ENCODE measurements around the gene UBL3.
A peak's percentile ranks its signal among the peaks of the same experiment; 100 is the strongest.

The UBL3 gene

GRCh38 chr13:29859971-29860370 is 9.6 kb upstream of the UBL3 start:
- no peak for DNase-seq (ENCODE audit: low read depth, low spot score)

GRCh38 chr13:29858667-29859066 is 8.2 kb upstream of the UBL3 start:
- DNase-seq (ENCODE audit: low read depth, low spot score), result no peak
- H3K4me3 ChIP-seq (ENCODE audit: low read length), result no peak overlapping the region

More at GRCh38 chr13:29859971-29860370, 9.6 kb upstream of the UBL3 start:
- H3K4me3 ChIP-seq (ENCODE audit: low read length), result no peak overlapping the region

GRCh38 chr13:29858231-29858630 is 7.8 kb upstream of the UBL3 start:
- no peak overlapping the region for H3K4me3 ChIP-seq (ENCODE audit: low read length)
- DNase-seq (ENCODE audit: low read depth, low spot score), result no peak

- DNase-seq (ENCODE audit: low read depth, low spot score), result no peak
- no peak overlapping the region for H3K4me3 ChIP-seq (ENCODE audit: low read length)
Observed at GRCh38 chr13:29857085-29857484, 6.7 kb upstream of the UBL3 start.

- no peak overlapping the region for H3K4me3 ChIP-seq (ENCODE audit: low read length)
- no peak for DNase-seq (ENCODE audit: low read depth, low spot score)
Observed at GRCh38 chr13:29856426-29856825, 6.0 kb upstream of the UBL3 start.

GRCh38 chr13:29855784-29856183 is 5.4 kb upstream of the UBL3 start:
- DNase-seq (ENCODE audit: low read depth, low spot score), result no peak
- H3K4me3 ChIP-seq (ENCODE audit: low read length), result no peak overlapping the region

- no peak for DNase-seq (ENCODE audit: low read depth, low spot score)
- no peak overlapping the region for H3K4me3 ChIP-seq (ENCODE audit: low read length)
Observed at GRCh38 chr13:29855009-29855408, 4.6 kb upstream of the UBL3 start.

- H3K4me3 ChIP-seq (ENCODE audit: low read length), result no peak overlapping the region
Observed at GRCh38 chr13:29853131-29853530, 2.7 kb upstream of the UBL3 start.

GRCh38 chr13:29852472-29853054 is 2.1 kb upstream of the UBL3 start:
- DNase-seq (ENCODE audit: low read depth, low spot score), result no peak
- H3K4me3 ChIP-seq (ENCODE audit: low read length), result no peak overlapping the region

More at GRCh38 chr13:29853131-29853530, 2.7 kb upstream of the UBL3 start:
- DNase-seq (ENCODE audit: low read depth, low spot score), result no peak

- peak overlapping the region; percentile 75 for H3K4me3 ChIP-seq (ENCODE audit: low read length)
- no peak for DNase-seq (ENCODE audit: low read depth, low spot score)
Observed at GRCh38 chr13:29849731-29850212, 645 bp downstream of the UBL3 start.

GRCh38 chr13:29849071-29849631 is 1.3 kb downstream of the UBL3 start:
- peak overlapping the region; percentile 75 for H3K4me3 ChIP-seq (ENCODE audit: low read length)
- no peak for DNase-seq (ENCODE audit: low read depth, low spot score)

- H3K4me3 ChIP-seq (ENCODE audit: low read length), result no peak overlapping the region
- DNase-seq (ENCODE audit: low read depth, low spot score), result no peak
Observed at GRCh38 chr13:29847501-29847983, 2.9 kb downstream of the UBL3 start.

GRCh38 chr13:29846475-29847256 is 3.8 kb downstream of the UBL3 start:
- H3K4me3 ChIP-seq (ENCODE audit: low read length), result no peak overlapping the region
- no peak for DNase-seq (ENCODE audit: low read depth, low spot score)

- no peak overlapping the region for H3K4me3 ChIP-seq (ENCODE audit: low read length)
- DNase-seq (ENCODE audit: low read depth, low spot score), result no peak
Observed at GRCh38 chr13:29845440-29846056, 4.9 kb downstream of the UBL3 start.

GRCh38 chr13:29844441-29844840 is 6.0 kb downstream of the UBL3 start:
- no peak overlapping the region for H3K4me3 ChIP-seq (ENCODE audit: low read length)
- DNase-seq (ENCODE audit: low read depth, low spot score), result no peak

- H3K4me3 ChIP-seq (ENCODE audit: low read length), result no peak overlapping the region
Observed at GRCh38 chr13:29840585-29840984, 9.8 kb downstream of the UBL3 start.

GRCh38 chr13:29835280-29836061 is 14.9 kb downstream of the UBL3 start:
- no peak overlapping the region for H3K4me3 ChIP-seq (ENCODE audit: low read length)
- DNase-seq (ENCODE audit: low read depth, low spot score), result no peak

More at GRCh38 chr13:29840585-29840984, 9.8 kb downstream of the UBL3 start:
- no peak for DNase-seq (ENCODE audit: low read depth, low spot score)

GRCh38 chr13:29832761-29833298 is 17.6 kb downstream of the UBL3 start:
- H3K4me3 ChIP-seq (ENCODE audit: low read length), result no peak overlapping the region
- DNase-seq (ENCODE audit: low read depth, low spot score), result no peak

- DNase-seq (ENCODE audit: low read depth, low spot score), result no peak
- H3K4me3 ChIP-seq (ENCODE audit: low read length), result no peak overlapping the region
Observed at GRCh38 chr13:29830000-29830399, 20.4 kb downstream of the UBL3 start.

All from Jurkat, Clone E6-1 (cell line).